CD14-positive monocyte (primary cell): ENCODE data around the gene CTXN3. TPM values are rescaled to one million over a fixed set of nuclear protein-coding genes. Genes with fewer than 3 reads are reported as not detected.

ENCODE experiments used
- DNase-seq, 3 donors: peaks; one replicate each; pipeline ENCODE4 v3.0.0-alpha.2; 2011 to 2022
- H2AFZ ChIP-seq: 2 replicates; pipeline ENCODE4 v1.6.0; 2012; ENCODE audit warnings: mild to moderate bottlenecking, low read depth, low read length, inconsistent platforms; ENCODE audit not compliant: insufficient read depth, poor library complexity, severe bottlenecking
- H3K27ac ChIP-seq, 2 donors: 1 replicate in 1 of 2; 2 replicates in 1 of 2; pipeline ENCODE4 v1.5.1; 2012 to 2013; ENCODE audit warnings: low read length in 2 of 2, control low read depth in 1 of 2, inconsistent platforms in 1 of 2, low read depth in 1 of 2, mild to moderate bottlenecking in 1 of 2
- H3K27me3 ChIP-seq, 2 donors: one replicate each; pipeline versions ENCODE4 v1.6.0 to v1.6.1; 2011 to 2013; ENCODE audit warnings: low read length in 2 of 2; ENCODE audit not compliant: control insufficient read depth in 2 of 2, insufficient read depth in 2 of 2
- H3K36me3 ChIP-seq, 2 donors: replicated peaks in 1 of 2; 1 replicate in 1 of 2; 2 replicates in 1 of 2; pipeline versions ENCODE4 v1.5.1 to v1.6.1; 2012 to 2013; ENCODE audit warnings: low read length in 2 of 2, control low read depth in 1 of 2, inconsistent platforms in 1 of 2, mild to moderate bottlenecking in 1 of 2; ENCODE audit not compliant: insufficient read depth in 2 of 2, control insufficient read depth in 1 of 2
- H3K4me1 ChIP-seq, 2 donors: 1 replicate in 1 of 2; 2 replicates in 1 of 2; pipeline versions ENCODE4 v1.5.1 to v1.6.1; 2012 to 2013; ENCODE audit warnings: low read length in 2 of 2, control low read depth in 1 of 2, inconsistent platforms in 1 of 2, mild to moderate bottlenecking in 1 of 2, moderate library complexity in 1 of 2; ENCODE audit not compliant: insufficient read depth in 2 of 2, control insufficient read depth in 1 of 2
- H3K4me2 ChIP-seq: replicated peaks from 2 replicates; pipeline ENCODE3; 2012; ENCODE audit warnings: low read length, moderate library complexity, mild to moderate bottlenecking; ENCODE audit not compliant: poor library complexity, severe bottlenecking; ENCODE audit errors: extremely low read depth
- H3K4me3 ChIP-seq, 3 experiments: fragments of 200-600 bp in 1 of 3; sonication (generic) in 1 of 3; replicated peaks in 1 of 3; 1 replicate in 2 of 3; 2 replicates in 1 of 3; pipeline ENCODE4 v1.5.1; 2011 to 2013; ENCODE audit warnings: low read length in 3 of 3, mild to moderate bottlenecking in 3 of 3, control low read depth in 2 of 3, low read depth in 2 of 3, inconsistent platforms in 1 of 3, moderate library complexity in 1 of 3
- H3K79me2 ChIP-seq: 2 replicates; pipeline ENCODE4 v1.6.0; 2012; ENCODE audit warnings: mild to moderate bottlenecking, control low read depth, inconsistent platforms, low read length, moderate library complexity; ENCODE audit not compliant: insufficient read depth
- H3K9ac ChIP-seq: 2 replicates; pipeline ENCODE4 v1.6.0; 2017; ENCODE audit warnings: low read length, mild to moderate bottlenecking; ENCODE audit not compliant: insufficient read depth, poor library complexity, severe bottlenecking
- H3K9me3 ChIP-seq, 2 donors: replicated peaks in 1 of 2; 1 replicate in 1 of 2; 2 replicates in 1 of 2; pipeline versions ENCODE4 v1.5.1 to v1.6.1; 2012 to 2013; ENCODE audit warnings: low read length in 2 of 2, control low read depth in 1 of 2; ENCODE audit not compliant: control insufficient read depth in 1 of 2, insufficient read depth in 1 of 2
- H4K20me1 ChIP-seq: 2 replicates; pipeline ENCODE4 v1.6.0; 2012; ENCODE audit warnings: mild to moderate bottlenecking, low read length, control low read depth, moderate library complexity; ENCODE audit not compliant: insufficient read depth
- H3K27ac Mint-ChIP-seq, 7 donors: one replicate each; pipeline ENCODE4 v1.8.0; 2020; ENCODE audit warnings: mild to moderate bottlenecking in 7 of 7, mixed read lengths in 7 of 7, moderate library complexity in 6 of 7, inconsistent platforms in 2 of 7
- H3K27me3 Mint-ChIP-seq, 3 donors: one replicate each; pipeline ENCODE4 v1.8.0; 2021 to 2022; ENCODE audit warnings: low read depth in 3 of 3, mild to moderate bottlenecking in 3 of 3, mixed read lengths in 3 of 3, moderate library complexity in 3 of 3, inconsistent platforms in 1 of 3
- H3K36me3 Mint-ChIP-seq, 2 donors: one replicate each; pipeline ENCODE4 v1.8.0; 2020; ENCODE audit warnings: mixed read lengths in 2 of 2, inconsistent platforms in 1 of 2, mild to moderate bottlenecking in 1 of 2
- H3K4me1 Mint-ChIP-seq: one replicate; pipeline ENCODE4 v1.8.0; 2020; ENCODE audit warnings: mild to moderate bottlenecking, mixed read lengths
- H3K4me3 Mint-ChIP-seq, 2 donors: one replicate each; pipeline ENCODE4 v1.8.0; 2020; ENCODE audit warnings: mild to moderate bottlenecking in 2 of 2, mixed read lengths in 2 of 2, moderate library complexity in 1 of 2
- H3K9me3 Mint-ChIP-seq, 7 donors: one replicate each; pipeline ENCODE4 v1.8.0; 2020 to 2022; ENCODE audit warnings: mixed read lengths in 7 of 7, mild to moderate bottlenecking in 6 of 7, moderate library complexity in 6 of 7, inconsistent platforms in 2 of 7
- WGBS: methylation state at CpG from one replicate; pipeline ENCODE4 v1.1.5; 2013; ENCODE audit warnings: missing lambda C conversion rate; ENCODE audit not compliant: insufficient coverage; 5-methylcytosine and 5-hydroxymethylcytosine counted together
- intact Hi-C, 2 donors: fragments of 100-400 bp; cut with micrococcal nuclease; formaldehyde crosslinking; loops; one replicate each; pipeline versions ENCODE4 v1.15.0 to v1.15.1; 2023
- polyA plus RNA-seq, 3 donors: library from polyadenylated mRNA; depleted of rRNA in 1 of 3; unstranded in 2 of 3; stranded (reverse) in 1 of 3; fragments of 300-500 nt in 2 of 3; fragments of >200 nt in 1 of 3; fragmentation: Illumina TruSeq in 2 of 3; gene quantifications; 1 replicate in 2 of 3; 2 replicates in 1 of 3; pipeline ENCODE4 v1.2.3, GENCODE V29; 2012 to 2021
- TF ChIP-seq, protein P1 (sequence below): fragments of 200-600 bp; IDR thresholded peaks from one replicate; pipeline ENCODE4 v1.8.0; 2022; ENCODE audit warnings: antibody characterized with exemption, mild to moderate bottlenecking

Gene CTXN3
- polyA plus RNA-seq, 3 donors: not detected

GRCh38 chr5:127695346-127695745 lies 46.5 kb downstream of the CTXN3 start:
- Histone ChIP-seq H4K20me1 (no peaks in the 10 kb centered on the region), H2AFZ (no peak overlapping the region), H3K27me3 (no peaks in the 10 kb centered on the region), H3K4me2 (no peak overlapping the region), H3K9me3 (peaks cover 0 to 2% of the 10 kb centered on the region in 2 donors), H3K27ac (no peak overlapping the region), H3K79me2 (no peaks in the 10 kb centered on the region), H3K9ac (no peak overlapping the region), H3K4me1 (no peaks in the 10 kb centered on the region), H3K4me3 (no peak overlapping the region), H3K36me3 (no peaks in the 10 kb centered on the region)
- H3K27me3 Mint-ChIP-seq: no peaks in the 10 kb centered on the region
- no peaks in the 10 kb centered on the region for H3K36me3 Mint-ChIP-seq
- DNase-seq: no peak
- no peaks in the 10 kb centered on the region for H3K4me1 Mint-ChIP-seq
- peaks cover 0 to 3% (median 0%) of the 10 kb centered on the region in 7 donors for H3K9me3 Mint-ChIP-seq
- intact Hi-C loops: no loop called here
- TF ChIP-seq, protein P1, sequence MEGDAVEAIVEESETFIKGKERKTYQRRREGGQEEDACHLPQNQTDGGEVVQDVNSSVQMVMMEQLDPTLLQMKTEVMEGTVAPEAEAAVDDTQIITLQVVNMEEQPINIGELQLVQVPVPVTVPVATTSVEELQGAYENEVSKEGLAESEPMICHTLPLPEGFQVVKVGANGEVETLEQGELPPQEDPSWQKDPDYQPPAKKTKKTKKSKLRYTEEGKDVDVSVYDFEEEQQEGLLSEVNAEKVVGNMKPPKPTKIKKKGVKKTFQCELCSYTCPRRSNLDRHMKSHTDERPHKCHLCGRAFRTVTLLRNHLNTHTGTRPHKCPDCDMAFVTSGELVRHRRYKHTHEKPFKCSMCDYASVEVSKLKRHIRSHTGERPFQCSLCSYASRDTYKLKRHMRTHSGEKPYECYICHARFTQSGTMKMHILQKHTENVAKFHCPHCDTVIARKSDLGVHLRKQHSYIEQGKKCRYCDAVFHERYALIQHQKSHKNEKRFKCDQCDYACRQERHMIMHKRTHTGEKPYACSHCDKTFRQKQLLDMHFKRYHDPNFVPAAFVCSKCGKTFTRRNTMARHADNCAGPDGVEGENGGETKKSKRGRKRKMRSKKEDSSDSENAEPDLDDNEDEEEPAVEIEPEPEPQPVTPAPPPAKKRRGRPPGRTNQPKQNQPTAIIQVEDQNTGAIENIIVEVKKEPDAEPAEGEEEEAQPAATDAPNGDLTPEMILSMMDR: no peak
- no peak overlapping the region for H3K4me3 Mint-ChIP-seq
- no peak overlapping the region for H3K27ac Mint-ChIP-seq

- H2AFZ ChIP-seq: no peak overlapping the region
- no peak for DNase-seq
- no peaks in the 10 kb centered on the region for H4K20me1 ChIP-seq
- H3K4me1 ChIP-seq: no peaks in the 10 kb centered on the region
- H3K4me3 Mint-ChIP-seq: no peak overlapping the region
- H3K36me3 Mint-ChIP-seq: no peaks in the 10 kb centered on the region
- 96% methylated on average over 3 of the region's 6 CpGs for WGBS
- H3K9me3 Mint-ChIP-seq: peaks cover 0 to 2% (median 0%) of the 10 kb centered on the region in 7 donors
- H3K4me3 ChIP-seq: no peak overlapping the region
- H3K36me3 ChIP-seq: no peaks in the 10 kb centered on the region
- no peak overlapping the region for H3K4me2 ChIP-seq
- H3K9me3 ChIP-seq: no peaks in the 10 kb centered on the region
- no peaks in the 10 kb centered on the region for H3K79me2 ChIP-seq
- H3K27me3 ChIP-seq: no peaks in the 10 kb centered on the region
- intact Hi-C loops: no loop called here
- no peak overlapping the region for H3K9ac ChIP-seq
- TF ChIP-seq, protein P1: no peak
- H3K4me1 Mint-ChIP-seq: no peaks in the 10 kb centered on the region
- peaks cover 0 to 1% (median 0%) of the 10 kb centered on the region in 3 donors for H3K27me3 Mint-ChIP-seq
- no peak overlapping the region for H3K27ac Mint-ChIP-seq
- no peak overlapping the region for H3K27ac ChIP-seq
Measured at GRCh38 chr5:127696683-127697082, 47.8 kb downstream of the CTXN3 start.
